ENCODE results near the gene ATXN8OS. TPM values are rescaled to one million over a fixed set of nuclear protein-coding genes. Genes with fewer than 3 reads are reported as not detected.

ATXN8OS gene
- polyA plus RNA-seq, 1 of the 3 experiments (the other 2 are of a cell fraction), result not detected

DNA sequence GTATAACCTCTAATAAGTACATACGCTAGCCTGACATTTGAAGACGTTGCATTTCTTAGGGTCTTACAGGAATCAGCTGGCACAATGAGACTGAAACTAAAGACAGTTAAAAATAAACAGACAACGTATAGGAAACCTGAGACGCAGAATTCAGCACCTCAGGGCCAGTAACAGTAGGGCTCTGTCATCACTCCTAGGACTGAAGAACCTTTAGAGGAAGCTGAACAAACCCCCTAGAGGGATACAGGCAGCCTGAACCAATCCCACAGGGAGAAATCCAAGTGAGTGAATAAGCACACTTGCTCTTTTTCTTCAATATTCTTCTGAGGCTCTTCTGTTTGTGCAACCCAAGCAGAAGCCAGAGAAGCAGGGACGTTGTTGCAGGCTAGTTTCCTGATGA, 54.5 kb downstream of the ATXN8OS start:
- no peak overlapping the region for H3K4me3 ChIP-seq (ENCODE audit: low read depth in 2 of 2, low read length in 1 of 2)
- TF ChIP-seq, protein P1, sequence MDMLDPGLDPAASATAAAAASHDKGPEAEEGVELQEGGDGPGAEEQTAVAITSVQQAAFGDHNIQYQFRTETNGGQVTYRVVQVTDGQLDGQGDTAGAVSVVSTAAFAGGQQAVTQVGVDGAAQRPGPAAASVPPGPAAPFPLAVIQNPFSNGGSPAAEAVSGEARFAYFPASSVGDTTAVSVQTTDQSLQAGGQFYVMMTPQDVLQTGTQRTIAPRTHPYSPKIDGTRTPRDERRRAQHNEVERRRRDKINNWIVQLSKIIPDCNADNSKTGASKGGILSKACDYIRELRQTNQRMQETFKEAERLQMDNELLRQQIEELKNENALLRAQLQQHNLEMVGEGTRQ (IDR thresholded peaks at IDR 0.05; ENCODE audit: borderline replicate concordance, low read depth, low read length), result no peak
- TF ChIP-seq FOSL2 (IDR thresholded peaks at IDR 0.05; ENCODE audit: borderline replicate concordance, low read depth) (no peak), RXRA (IDR thresholded peaks at IDR 0.05; ENCODE audit: borderline replicate concordance, low read depth) (no peak), SMC3 (IDR thresholded peaks at IDR 0.05; ENCODE audit: low read depth, low read length) (no peak), TEAD4 (IDR thresholded peaks at IDR 0.05; ENCODE audit: borderline replicate concordance, insufficient read depth) (no peak), JUND (IDR thresholded peaks at IDR 0.05) (no peak), RFX5 (IDR thresholded peaks at IDR 0.05; ENCODE audit: low read length) (no peak), TAF1 (IDR thresholded peaks at IDR 0.05; ENCODE audit: borderline replicate concordance, low read depth, low read length) (no peak), MEF2A (IDR thresholded peaks at IDR 0.05; ENCODE audit: borderline replicate concordance, low read depth) (no peak)
- TF ChIP-seq, protein P2, sequence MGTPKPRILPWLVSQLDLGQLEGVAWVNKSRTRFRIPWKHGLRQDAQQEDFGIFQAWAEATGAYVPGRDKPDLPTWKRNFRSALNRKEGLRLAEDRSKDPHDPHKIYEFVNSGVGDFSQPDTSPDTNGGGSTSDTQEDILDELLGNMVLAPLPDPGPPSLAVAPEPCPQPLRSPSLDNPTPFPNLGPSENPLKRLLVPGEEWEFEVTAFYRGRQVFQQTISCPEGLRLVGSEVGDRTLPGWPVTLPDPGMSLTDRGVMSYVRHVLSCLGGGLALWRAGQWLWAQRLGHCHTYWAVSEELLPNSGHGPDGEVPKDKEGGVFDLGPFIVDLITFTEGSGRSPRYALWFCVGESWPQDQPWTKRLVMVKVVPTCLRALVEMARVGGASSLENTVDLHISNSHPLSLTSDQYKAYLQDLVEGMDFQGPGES (IDR thresholded peaks at IDR 0.05; ENCODE audit: low read depth, low read length), result no peak
- TF ChIP-seq, protein P3, sequence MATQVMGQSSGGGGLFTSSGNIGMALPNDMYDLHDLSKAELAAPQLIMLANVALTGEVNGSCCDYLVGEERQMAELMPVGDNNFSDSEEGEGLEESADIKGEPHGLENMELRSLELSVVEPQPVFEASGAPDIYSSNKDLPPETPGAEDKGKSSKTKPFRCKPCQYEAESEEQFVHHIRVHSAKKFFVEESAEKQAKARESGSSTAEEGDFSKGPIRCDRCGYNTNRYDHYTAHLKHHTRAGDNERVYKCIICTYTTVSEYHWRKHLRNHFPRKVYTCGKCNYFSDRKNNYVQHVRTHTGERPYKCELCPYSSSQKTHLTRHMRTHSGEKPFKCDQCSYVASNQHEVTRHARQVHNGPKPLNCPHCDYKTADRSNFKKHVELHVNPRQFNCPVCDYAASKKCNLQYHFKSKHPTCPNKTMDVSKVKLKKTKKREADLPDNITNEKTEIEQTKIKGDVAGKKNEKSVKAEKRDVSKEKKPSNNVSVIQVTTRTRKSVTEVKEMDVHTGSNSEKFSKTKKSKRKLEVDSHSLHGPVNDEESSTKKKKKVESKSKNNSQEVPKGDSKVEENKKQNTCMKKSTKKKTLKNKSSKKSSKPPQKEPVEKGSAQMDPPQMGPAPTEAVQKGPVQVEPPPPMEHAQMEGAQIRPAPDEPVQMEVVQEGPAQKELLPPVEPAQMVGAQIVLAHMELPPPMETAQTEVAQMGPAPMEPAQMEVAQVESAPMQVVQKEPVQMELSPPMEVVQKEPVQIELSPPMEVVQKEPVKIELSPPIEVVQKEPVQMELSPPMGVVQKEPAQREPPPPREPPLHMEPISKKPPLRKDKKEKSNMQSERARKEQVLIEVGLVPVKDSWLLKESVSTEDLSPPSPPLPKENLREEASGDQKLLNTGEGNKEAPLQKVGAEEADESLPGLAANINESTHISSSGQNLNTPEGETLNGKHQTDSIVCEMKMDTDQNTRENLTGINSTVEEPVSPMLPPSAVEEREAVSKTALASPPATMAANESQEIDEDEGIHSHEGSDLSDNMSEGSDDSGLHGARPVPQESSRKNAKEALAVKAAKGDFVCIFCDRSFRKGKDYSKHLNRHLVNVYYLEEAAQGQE (IDR thresholded peaks at IDR 0.05; ENCODE audit: low read depth, low read length), result no peak
- TF ChIP-seq, protein P4, sequence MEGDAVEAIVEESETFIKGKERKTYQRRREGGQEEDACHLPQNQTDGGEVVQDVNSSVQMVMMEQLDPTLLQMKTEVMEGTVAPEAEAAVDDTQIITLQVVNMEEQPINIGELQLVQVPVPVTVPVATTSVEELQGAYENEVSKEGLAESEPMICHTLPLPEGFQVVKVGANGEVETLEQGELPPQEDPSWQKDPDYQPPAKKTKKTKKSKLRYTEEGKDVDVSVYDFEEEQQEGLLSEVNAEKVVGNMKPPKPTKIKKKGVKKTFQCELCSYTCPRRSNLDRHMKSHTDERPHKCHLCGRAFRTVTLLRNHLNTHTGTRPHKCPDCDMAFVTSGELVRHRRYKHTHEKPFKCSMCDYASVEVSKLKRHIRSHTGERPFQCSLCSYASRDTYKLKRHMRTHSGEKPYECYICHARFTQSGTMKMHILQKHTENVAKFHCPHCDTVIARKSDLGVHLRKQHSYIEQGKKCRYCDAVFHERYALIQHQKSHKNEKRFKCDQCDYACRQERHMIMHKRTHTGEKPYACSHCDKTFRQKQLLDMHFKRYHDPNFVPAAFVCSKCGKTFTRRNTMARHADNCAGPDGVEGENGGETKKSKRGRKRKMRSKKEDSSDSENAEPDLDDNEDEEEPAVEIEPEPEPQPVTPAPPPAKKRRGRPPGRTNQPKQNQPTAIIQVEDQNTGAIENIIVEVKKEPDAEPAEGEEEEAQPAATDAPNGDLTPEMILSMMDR (IDR thresholded peaks at IDR 0.05), result no peak
- TF ChIP-seq, protein P5, sequence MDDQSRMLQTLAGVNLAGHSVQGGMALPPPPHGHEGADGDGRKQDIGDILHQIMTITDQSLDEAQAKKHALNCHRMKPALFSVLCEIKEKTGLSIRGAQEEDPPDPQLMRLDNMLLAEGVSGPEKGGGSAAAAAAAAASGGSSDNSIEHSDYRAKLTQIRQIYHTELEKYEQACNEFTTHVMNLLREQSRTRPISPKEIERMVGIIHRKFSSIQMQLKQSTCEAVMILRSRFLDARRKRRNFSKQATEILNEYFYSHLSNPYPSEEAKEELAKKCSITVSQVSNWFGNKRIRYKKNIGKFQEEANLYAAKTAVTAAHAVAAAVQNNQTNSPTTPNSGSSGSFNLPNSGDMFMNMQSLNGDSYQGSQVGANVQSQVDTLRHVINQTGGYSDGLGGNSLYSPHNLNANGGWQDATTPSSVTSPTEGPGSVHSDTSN (IDR thresholded peaks at IDR 0.05), result no peak
- whole genome bisulfite sequencing (ENCODE audit: low lambda C conversion rate), result 51% methylated on average over 5 of the region's 5 CpGs
- H3K27me3 ChIP-seq (ENCODE audit: insufficient read depth), result no peaks in the 10 kb centered on the region
- no peak for DNase-seq
- no peak overlapping the region for H3K27ac ChIP-seq (ENCODE audit: low read depth in 2 of 2, low read length in 1 of 2)
- no peaks in the 10 kb centered on the region; a peak in 1 of 4 replicates for H3K4me1 ChIP-seq (ENCODE audit: control insufficient read depth in 1 of 2, insufficient read depth in 2 of 2, low read depth in 1 of 2, low read length in 1 of 2)
- H3K9ac ChIP-seq, result no peak overlapping the region
- ChIA-PET CTCF (interaction anchor here (0.9 kb wide), 1 partner anchor 149 kb away, joined by 3 read pairs; no protein-coding TSS in a partner anchor), POLR2A (no interaction called here)
- no peak overlapping the region for H2AFZ ChIP-seq (ENCODE audit: low read depth)
- H3K36me3 ChIP-seq (replicated peaks in 1 of 2; ENCODE audit: control insufficient read depth in 1 of 2, insufficient read depth in 2 of 2, low read length in 1 of 2), result no peaks in the 10 kb centered on the region
- no peaks in the 10 kb centered on the region for H4K20me1 ChIP-seq (ENCODE audit: insufficient read depth)
- no peaks in the 10 kb centered on the region for H3F3A ChIP-seq (replicated peaks; ENCODE audit: insufficient read depth)
- no peak overlapping the region for H3K4me2 ChIP-seq
- H3K79me2 ChIP-seq (ENCODE audit: insufficient read depth), result no peaks in the 10 kb centered on the region
- H3K9me3 ChIP-seq, result no peaks in the 10 kb centered on the region
- no peaks in the 10 kb centered on the region for H3K9me2 ChIP-seq
